ENCODE results near the gene GLB1L. TPM values are rescaled to one million over a fixed set of nuclear protein-coding genes. Genes with fewer than 3 reads are reported as not detected.
"Not testable (repeated sequence)": the region's sequence is repeated elsewhere in the genome, so short reads cannot be mapped to it uniquely, and the experiment has no call there.

Gene GLB1L
- total RNA-seq, 2 donors from 2014 or later, result 1.8 to 3.4 TPM

GRCh38 chr2:219266232-219266631, 21.0 kb upstream of the GLB1L start:
- H3K27me3 ChIP-seq, result no peaks in the 10 kb centered on the region
- H3K27ac ChIP-seq, result no peak overlapping the region
- DNase-seq (ENCODE audit: low spot score), result no peak
- H3K4me1 ChIP-seq, result no peaks in the 10 kb centered on the region
- no peak overlapping the region for H3K4me3 ChIP-seq
- no peaks in the 10 kb centered on the region for H3K9me3 ChIP-seq
- no peaks in the 10 kb centered on the region for H3K36me3 ChIP-seq
- TF ChIP-seq, protein P1, sequence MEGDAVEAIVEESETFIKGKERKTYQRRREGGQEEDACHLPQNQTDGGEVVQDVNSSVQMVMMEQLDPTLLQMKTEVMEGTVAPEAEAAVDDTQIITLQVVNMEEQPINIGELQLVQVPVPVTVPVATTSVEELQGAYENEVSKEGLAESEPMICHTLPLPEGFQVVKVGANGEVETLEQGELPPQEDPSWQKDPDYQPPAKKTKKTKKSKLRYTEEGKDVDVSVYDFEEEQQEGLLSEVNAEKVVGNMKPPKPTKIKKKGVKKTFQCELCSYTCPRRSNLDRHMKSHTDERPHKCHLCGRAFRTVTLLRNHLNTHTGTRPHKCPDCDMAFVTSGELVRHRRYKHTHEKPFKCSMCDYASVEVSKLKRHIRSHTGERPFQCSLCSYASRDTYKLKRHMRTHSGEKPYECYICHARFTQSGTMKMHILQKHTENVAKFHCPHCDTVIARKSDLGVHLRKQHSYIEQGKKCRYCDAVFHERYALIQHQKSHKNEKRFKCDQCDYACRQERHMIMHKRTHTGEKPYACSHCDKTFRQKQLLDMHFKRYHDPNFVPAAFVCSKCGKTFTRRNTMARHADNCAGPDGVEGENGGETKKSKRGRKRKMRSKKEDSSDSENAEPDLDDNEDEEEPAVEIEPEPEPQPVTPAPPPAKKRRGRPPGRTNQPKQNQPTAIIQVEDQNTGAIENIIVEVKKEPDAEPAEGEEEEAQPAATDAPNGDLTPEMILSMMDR (IDR thresholded peaks at IDR 0.05), result no peak

- no peaks in the 10 kb centered on the region for H3K4me1 ChIP-seq
- no peak for DNase-seq (ENCODE audit: low spot score)
- no peaks in the 10 kb centered on the region for H3K9me3 ChIP-seq
- H3K27ac ChIP-seq, result no peak overlapping the region
- no peaks in the 10 kb centered on the region for H3K36me3 ChIP-seq
- H3K27me3 ChIP-seq, result no peaks in the 10 kb centered on the region
- no peak overlapping the region for H3K4me3 ChIP-seq
- TF ChIP-seq, protein P1 (IDR thresholded peaks at IDR 0.05), result no peak
These were observed 16.0 kb upstream of the GLB1L start for GRCh38 chr2:219261024-219261855.

DNA sequence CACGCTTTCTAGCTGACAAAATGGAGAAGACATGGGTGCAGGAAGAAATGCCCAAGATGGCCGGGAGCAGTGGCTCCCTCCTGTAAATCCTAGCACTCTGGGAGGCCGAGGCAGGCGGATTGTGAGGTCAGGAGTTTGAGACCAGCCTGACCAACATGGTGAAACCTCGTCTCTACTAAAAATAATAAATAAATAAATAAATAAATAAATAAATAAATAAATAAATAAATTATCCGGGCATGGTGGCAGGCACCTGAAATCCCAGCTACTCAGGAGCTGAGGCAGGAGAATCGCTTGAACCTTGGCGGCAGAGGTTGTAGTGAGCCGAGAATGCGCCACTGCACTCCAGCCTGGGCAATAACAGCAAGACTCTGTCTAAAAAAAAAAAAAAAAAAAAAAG, 13.7 kb upstream of the GLB1L start:
- not testable (repeated sequence) for H3K9me3 ChIP-seq; DNase-seq (ENCODE audit: low spot score); H3K27me3 ChIP-seq; H3K4me3 ChIP-seq; H3K4me1 ChIP-seq; H3K36me3 ChIP-seq; H3K27ac ChIP-seq

- Histone ChIP-seq H3K27ac (peak overlapping the region; percentile 74 to 89), H3K4me1 (peaks cover 0 to 37% of the 10 kb centered on the region in 2 donors)
- DNase-seq (ENCODE audit: low spot score), result peak; percentile 64
These were observed 9.5 kb upstream of the GLB1L start for GRCh38 chr2:219254590-219255201.

GRCh38 chr2:219253753-219254589, 8.7 kb upstream of the GLB1L start, which contains the start of gene TUBA4A:
TUBA4A (minus strand) TSS chr2:219253918; CDS start chr2:219253858, 60 bp downstream.
- H3K4me1 ChIP-seq, result peaks cover 0 to 44% of the 10 kb centered on the region in 2 donors
- peak; percentile 88 for DNase-seq (ENCODE audit: low spot score)
- TF ChIP-seq, protein P1 (IDR thresholded peaks at IDR 0.05), result peak in 1 of 2 donors; percentile 32

More at GRCh38 chr2:219254590-219255201, 9.5 kb upstream of the GLB1L start:
- TF ChIP-seq, protein P1 (IDR thresholded peaks at IDR 0.05), result no peak
- Histone ChIP-seq H3K4me3 (peak overlapping the region; percentile 62 to 68), H3K27me3 (no peaks in the 10 kb centered on the region), H3K9me3 (no peaks in the 10 kb centered on the region), H3K36me3 (peaks cover 5% of the 10 kb centered on the region)

More at GRCh38 chr2:219253753-219254589, 8.7 kb upstream of the GLB1L start, which contains the start of gene TUBA4A:
- peaks cover 5% of the 10 kb centered on the region for H3K36me3 ChIP-seq
- peak within 1 kb of the TSS; percentile 62 to 68 for H3K4me3 ChIP-seq
- H3K27ac ChIP-seq, result peak within 1 kb of the TSS; percentile 74 to 89
- H3K9me3 ChIP-seq, result no peaks in the 10 kb centered on the region
- no peaks in the 10 kb centered on the region for H3K27me3 ChIP-seq

All from right atrium auricular region (tissue), 2 donors.